GM12874 (cell line): ENCODE measurements around the gene PXMP2.

Experiments
- TF ChIP-seq, protein P1 (sequence below): IDR thresholded peaks from 2 replicates; pipeline ENCODE4 v1.5.1; 2011; ENCODE audit warnings: low read depth, mild to moderate bottlenecking, control low read depth, low read length, moderate library complexity; ENCODE audit not compliant: insufficient read depth

The PXMP2 gene

DNA sequence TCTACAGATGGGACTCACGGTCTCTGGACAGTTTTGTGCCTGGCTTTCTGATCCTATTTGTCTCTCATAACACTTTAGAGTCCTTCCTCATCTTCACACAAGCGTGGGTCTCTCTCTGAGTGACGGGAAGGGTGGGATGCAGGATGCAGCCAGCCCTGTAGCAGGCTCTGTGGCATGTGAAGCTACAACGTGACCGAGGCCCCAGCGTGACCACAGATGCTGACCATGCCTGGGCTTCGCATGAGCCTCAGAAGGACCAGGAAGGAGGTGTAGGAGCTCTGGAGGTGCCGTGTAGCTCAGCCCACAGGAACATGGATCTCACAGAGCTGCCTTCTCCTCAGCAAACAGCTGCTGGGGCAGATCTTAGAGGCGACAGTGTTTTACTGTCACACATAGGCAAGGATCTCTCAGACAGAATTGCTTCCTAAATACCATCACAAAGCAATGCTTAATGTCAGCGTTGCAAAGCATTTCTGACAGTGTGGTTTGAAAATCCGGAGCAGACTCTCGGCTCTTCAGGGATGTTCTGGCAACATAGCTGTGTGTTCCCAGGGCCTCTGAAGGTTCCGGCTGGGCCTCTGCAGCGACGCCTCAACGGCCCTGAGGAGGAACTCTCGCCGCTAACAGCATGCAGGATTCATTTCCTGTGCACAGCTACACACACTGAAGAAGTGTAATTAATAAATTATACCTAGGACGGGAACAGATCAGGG lies 52.4 kb downstream of the PXMP2 start:
- TF ChIP-seq, protein P1, sequence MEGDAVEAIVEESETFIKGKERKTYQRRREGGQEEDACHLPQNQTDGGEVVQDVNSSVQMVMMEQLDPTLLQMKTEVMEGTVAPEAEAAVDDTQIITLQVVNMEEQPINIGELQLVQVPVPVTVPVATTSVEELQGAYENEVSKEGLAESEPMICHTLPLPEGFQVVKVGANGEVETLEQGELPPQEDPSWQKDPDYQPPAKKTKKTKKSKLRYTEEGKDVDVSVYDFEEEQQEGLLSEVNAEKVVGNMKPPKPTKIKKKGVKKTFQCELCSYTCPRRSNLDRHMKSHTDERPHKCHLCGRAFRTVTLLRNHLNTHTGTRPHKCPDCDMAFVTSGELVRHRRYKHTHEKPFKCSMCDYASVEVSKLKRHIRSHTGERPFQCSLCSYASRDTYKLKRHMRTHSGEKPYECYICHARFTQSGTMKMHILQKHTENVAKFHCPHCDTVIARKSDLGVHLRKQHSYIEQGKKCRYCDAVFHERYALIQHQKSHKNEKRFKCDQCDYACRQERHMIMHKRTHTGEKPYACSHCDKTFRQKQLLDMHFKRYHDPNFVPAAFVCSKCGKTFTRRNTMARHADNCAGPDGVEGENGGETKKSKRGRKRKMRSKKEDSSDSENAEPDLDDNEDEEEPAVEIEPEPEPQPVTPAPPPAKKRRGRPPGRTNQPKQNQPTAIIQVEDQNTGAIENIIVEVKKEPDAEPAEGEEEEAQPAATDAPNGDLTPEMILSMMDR, result no peak

DNA sequence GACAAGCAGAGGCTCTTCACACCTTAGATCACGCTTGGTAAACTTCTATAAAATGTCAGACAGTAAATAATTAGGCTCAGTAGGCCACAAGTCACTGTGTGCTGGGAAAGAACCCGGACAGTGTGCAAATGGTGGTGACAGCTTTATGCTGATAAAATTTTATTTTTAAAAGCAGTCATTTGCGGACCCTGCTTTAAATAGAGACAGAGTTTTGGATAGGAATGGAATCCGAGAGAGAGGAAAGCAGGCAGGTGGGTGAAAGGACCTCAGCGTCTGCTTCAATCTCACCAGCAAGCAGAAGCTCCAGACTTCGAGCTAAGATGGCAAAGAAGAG lies 52.9 kb downstream of the PXMP2 start:
- TF ChIP-seq, protein P1, result no peak

DNA sequence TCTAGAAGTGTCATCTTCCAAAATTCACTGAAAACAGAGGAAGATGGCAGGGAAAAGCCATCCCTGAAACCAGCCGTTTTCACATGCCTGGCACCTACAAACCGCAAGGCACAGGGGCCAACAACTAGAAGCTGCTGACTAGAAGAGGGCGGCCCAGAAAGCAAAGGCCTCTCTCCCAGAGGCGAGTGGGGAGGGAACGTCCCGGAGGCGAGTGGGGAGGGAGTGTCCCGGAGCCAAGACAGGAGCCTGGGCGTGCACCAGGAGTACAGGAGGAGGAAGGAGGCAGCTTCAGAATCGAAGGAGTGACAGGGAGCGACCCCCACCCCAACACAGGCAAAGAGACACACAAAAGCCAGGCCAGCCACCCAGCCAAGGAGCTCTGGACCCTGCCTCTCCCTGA lies 53.3 kb downstream of the PXMP2 start:
- TF ChIP-seq, protein P1, result no peak

DNA sequence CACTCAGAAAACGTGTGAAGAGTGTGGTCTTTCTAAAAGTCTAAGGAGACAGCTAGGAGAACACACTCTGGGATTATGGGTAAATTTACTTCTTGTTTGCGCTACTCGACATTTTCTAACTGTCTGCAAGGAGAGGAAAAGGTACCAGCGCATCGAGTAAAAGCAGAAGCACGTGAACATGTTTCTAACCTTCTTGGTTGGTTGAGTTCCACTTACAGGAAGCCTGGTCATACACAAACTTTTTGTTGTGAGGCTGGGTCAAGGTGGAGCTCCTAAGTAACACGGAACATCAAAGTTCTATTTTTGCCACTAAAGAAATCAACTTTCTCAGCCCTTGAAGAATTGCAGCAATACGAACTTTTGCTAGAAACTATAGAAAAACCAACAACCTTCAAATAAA lies 54.2 kb downstream of the PXMP2 start:
- TF ChIP-seq, protein P1, result no peak

DNA sequence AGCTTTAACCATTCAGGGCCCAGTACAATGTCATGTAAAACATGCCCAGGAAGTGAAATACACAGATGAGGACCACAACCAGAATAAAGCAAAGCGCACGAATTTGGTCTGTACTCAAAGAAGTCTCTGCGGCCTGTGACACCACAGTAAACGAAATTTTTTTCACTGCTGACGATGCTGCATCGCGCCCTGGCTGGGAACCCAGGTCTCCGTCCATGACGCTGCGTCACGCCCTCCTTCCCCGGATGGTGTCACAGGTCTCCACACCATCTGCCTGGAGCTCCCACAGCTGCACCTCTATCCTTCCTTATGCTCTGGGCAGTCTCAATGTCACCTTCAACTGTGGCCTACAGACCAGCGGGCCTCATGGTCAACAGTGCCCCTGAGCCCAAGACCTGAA lies 56.4 kb downstream of the PXMP2 start:
- TF ChIP-seq, protein P1, result no peak

DNA sequence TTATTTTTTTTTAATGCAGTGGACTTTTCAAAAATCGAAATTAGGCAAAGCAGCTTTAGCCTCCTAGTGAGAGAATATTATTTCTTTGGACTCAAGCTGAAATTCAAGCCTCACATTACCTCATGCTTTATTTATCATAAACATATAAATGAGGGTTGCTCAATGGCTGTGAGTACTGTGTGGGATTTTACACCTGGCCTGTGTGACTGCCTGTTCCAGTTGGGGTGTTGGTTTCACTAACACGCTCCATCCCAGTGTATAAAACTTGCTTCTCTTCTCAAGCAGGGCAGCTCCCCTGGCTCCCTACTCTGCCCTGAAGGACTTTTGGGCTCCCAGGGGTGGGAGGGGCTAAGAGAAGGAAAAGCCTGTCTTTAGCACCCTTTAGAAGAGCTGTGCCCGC lies 59.2 kb downstream of the PXMP2 start:
- TF ChIP-seq, protein P1, result no peak

DNA sequence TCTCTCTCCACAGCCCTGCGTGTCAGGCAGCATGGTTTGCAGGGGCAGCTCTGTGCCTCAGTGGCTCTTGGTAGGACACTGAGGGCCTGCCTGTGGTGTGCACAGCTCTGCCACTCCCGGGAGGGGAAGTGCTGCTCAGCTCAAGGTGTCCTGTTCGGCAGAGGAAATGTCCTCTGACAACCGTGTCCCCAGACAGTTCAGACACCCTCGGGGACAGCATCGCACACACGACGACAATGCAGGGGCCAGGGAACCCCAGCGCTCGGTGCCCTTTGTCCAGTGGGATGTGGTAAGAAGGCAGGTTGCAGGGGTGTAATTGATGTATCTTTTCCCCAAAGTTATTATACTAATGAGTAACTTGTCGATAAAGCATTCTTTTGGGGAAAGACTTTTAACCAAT lies 60.0 kb downstream of the PXMP2 start:
- TF ChIP-seq, protein P1, result no peak

DNA sequence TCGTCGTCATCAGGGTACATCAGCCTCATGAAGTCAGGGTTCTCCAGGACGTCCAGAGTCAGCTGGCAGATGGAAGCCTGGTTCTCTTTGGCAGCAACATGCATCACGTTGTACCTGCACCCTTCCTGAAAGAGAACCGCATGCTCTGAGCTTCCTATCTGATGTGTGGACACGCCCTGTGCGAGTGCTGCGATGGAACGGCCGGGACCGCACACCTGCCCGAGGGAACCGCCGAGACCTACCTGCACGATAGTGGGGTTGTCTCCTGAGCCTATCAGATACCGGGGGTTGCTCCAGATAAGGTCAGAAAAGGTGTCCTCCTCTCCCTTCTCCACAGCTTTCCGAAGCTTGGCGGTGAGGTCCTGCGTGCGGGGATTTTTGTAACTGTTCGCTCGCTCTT lies 60.5 kb downstream of the PXMP2 start:
- TF ChIP-seq, protein P1, result no peak
